MM.1S (cell line): ENCODE results near the gene NEGR1.

ENCODE experiments used
- CTCF ChIP-seq: fragments of 300-600 bp; sonication (generic); IDR thresholded peaks from 2 replicates; pipeline ENCODE4 v1.5.1; 2016; ENCODE audit warnings: antibody characterized with exemption, low read length, mixed read lengths
- EZH2phosphoT487 ChIP-seq: fragments of 300-600 bp; sonication (generic); IDR thresholded peaks from 2 replicates; pipeline ENCODE4 v1.6.1; 2018; ENCODE audit warnings: antibody characterized with exemption, low read length

DNA sequence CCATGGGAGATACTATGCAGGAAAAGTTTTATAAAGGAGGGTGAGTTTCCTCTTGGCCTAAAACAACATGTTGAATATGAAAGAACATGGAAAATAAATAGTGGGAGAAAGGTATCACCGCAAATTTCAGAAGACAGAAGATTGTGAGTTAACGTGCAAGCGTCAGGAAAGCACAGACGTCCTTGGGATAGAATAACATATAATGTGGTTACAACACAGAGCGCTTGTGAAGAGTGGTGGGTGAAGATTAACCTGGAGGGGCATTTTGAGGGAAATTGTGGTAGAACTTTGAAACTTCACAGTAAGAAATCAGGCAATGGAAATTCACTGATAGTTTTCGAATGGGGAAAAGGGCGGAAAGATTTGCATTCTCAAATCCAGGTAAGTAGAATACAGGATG lies 47.3 kb downstream of the NEGR1 start:
- TF ChIP-seq CTCF: no peak
- TF ChIP-seq EZH2phosphoT487: no peak
